Vagina (tissue), 2 donors: Measurements from ENCODE around the gene DACH1.

Experiments
- POLR2A ChIP-seq, 2 donors: fragments of 450-650 bp; IDR thresholded peaks; one replicate each; pipeline ENCODE4 v1.6.1; 2017; ENCODE audit warnings: antibody characterized with exemption in 2 of 2, mild to moderate bottlenecking in 2 of 2, moderate library complexity in 2 of 2
- POLR2AphosphoS5 ChIP-seq, 2 donors: sonication (generic); formaldehyde crosslinking; IDR thresholded peaks; one replicate each; pipeline ENCODE4 v1.9.0; 2017; ENCODE audit warnings: antibody characterized with exemption in 2 of 2, mild to moderate bottlenecking in 2 of 2, low read depth in 1 of 2; ENCODE audit not compliant: insufficient read depth in 1 of 2
- TF ChIP-seq, protein P1 (sequence below), 3 experiments: fragments of 450-650 bp in 2 of 3; fragments of 200-600 bp in 1 of 3; sonication (generic) in 1 of 3; IDR thresholded peaks; one replicate each; pipeline ENCODE4 v1.5.1; 2017 to 2019; ENCODE audit warnings: antibody characterized with exemption in 3 of 3, mild to moderate bottlenecking in 2 of 3, moderate library complexity in 2 of 3

DNA sequence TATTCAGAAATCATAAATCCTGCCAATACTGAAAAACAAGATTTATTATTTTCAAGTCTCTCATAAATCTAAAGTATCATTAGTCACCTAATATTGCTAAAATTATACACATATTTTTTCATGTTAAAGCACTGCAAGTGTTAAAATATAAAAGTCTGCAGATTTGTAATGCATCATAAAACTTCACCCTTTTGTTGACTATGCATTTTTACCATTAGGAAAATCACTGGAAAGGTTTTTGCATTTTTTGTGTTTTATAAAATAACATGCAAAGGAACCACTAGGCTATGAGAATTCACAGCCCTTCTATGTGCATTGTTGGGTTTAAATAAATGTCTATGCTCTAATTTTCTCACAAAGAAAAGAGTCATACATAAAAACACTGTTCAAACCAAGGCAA is 407.3 kb downstream of the DACH1 start:
- TF ChIP-seq, protein P1, sequence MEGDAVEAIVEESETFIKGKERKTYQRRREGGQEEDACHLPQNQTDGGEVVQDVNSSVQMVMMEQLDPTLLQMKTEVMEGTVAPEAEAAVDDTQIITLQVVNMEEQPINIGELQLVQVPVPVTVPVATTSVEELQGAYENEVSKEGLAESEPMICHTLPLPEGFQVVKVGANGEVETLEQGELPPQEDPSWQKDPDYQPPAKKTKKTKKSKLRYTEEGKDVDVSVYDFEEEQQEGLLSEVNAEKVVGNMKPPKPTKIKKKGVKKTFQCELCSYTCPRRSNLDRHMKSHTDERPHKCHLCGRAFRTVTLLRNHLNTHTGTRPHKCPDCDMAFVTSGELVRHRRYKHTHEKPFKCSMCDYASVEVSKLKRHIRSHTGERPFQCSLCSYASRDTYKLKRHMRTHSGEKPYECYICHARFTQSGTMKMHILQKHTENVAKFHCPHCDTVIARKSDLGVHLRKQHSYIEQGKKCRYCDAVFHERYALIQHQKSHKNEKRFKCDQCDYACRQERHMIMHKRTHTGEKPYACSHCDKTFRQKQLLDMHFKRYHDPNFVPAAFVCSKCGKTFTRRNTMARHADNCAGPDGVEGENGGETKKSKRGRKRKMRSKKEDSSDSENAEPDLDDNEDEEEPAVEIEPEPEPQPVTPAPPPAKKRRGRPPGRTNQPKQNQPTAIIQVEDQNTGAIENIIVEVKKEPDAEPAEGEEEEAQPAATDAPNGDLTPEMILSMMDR (IDR thresholded peaks at IDR 0.05) = no peak
- no peak for TF ChIP-seq POLR2AphosphoS5 (IDR thresholded peaks at IDR 0.05; ENCODE audit: insufficient read depth in 1 of 2, low read depth in 1 of 2)
- no peak for TF ChIP-seq POLR2A (IDR thresholded peaks at IDR 0.05)
